CD14-positive monocyte (primary cell): ENCODE measurements around the gene GPR25. TPM values are rescaled to one million over a fixed set of nuclear protein-coding genes. Genes with fewer than 3 reads are reported as not detected.

Source experiments
- DNase-seq, 3 donors: peaks; one replicate each; pipeline ENCODE4 v3.0.0-alpha.2; 2011 to 2022
- H2AFZ ChIP-seq: 2 replicates; pipeline ENCODE4 v1.6.0; 2012; ENCODE audit warnings: mild to moderate bottlenecking, low read depth, low read length, inconsistent platforms; ENCODE audit not compliant: insufficient read depth, poor library complexity, severe bottlenecking
- H3K27ac ChIP-seq, 2 donors: 1 replicate in 1 of 2; 2 replicates in 1 of 2; pipeline ENCODE4 v1.5.1; 2012 to 2013; ENCODE audit warnings: low read length in 2 of 2, control low read depth in 1 of 2, inconsistent platforms in 1 of 2, low read depth in 1 of 2, mild to moderate bottlenecking in 1 of 2
- H3K27me3 ChIP-seq, 2 donors: one replicate each; pipeline versions ENCODE4 v1.6.0 to v1.6.1; 2011 to 2013; ENCODE audit warnings: low read length in 2 of 2; ENCODE audit not compliant: control insufficient read depth in 2 of 2, insufficient read depth in 2 of 2
- H3K36me3 ChIP-seq, 2 donors: replicated peaks in 1 of 2; 1 replicate in 1 of 2; 2 replicates in 1 of 2; pipeline versions ENCODE4 v1.5.1 to v1.6.1; 2012 to 2013; ENCODE audit warnings: low read length in 2 of 2, control low read depth in 1 of 2, inconsistent platforms in 1 of 2, mild to moderate bottlenecking in 1 of 2; ENCODE audit not compliant: insufficient read depth in 2 of 2, control insufficient read depth in 1 of 2
- H3K4me1 ChIP-seq, 2 donors: 1 replicate in 1 of 2; 2 replicates in 1 of 2; pipeline versions ENCODE4 v1.5.1 to v1.6.1; 2012 to 2013; ENCODE audit warnings: low read length in 2 of 2, control low read depth in 1 of 2, inconsistent platforms in 1 of 2, mild to moderate bottlenecking in 1 of 2, moderate library complexity in 1 of 2; ENCODE audit not compliant: insufficient read depth in 2 of 2, control insufficient read depth in 1 of 2
- H3K4me2 ChIP-seq: replicated peaks from 2 replicates; pipeline ENCODE3; 2012; ENCODE audit warnings: low read length, moderate library complexity, mild to moderate bottlenecking; ENCODE audit not compliant: poor library complexity, severe bottlenecking; ENCODE audit errors: extremely low read depth
- H3K4me3 ChIP-seq, 3 experiments: fragments of 200-600 bp in 1 of 3; sonication (generic) in 1 of 3; replicated peaks in 1 of 3; 1 replicate in 2 of 3; 2 replicates in 1 of 3; pipeline ENCODE4 v1.5.1; 2011 to 2013; ENCODE audit warnings: low read length in 3 of 3, mild to moderate bottlenecking in 3 of 3, control low read depth in 2 of 3, low read depth in 2 of 3, inconsistent platforms in 1 of 3, moderate library complexity in 1 of 3
- H3K79me2 ChIP-seq: 2 replicates; pipeline ENCODE4 v1.6.0; 2012; ENCODE audit warnings: mild to moderate bottlenecking, control low read depth, inconsistent platforms, low read length, moderate library complexity; ENCODE audit not compliant: insufficient read depth
- H3K9ac ChIP-seq: 2 replicates; pipeline ENCODE4 v1.6.0; 2017; ENCODE audit warnings: low read length, mild to moderate bottlenecking; ENCODE audit not compliant: insufficient read depth, poor library complexity, severe bottlenecking
- H3K9me3 ChIP-seq, 2 donors: replicated peaks in 1 of 2; 1 replicate in 1 of 2; 2 replicates in 1 of 2; pipeline versions ENCODE4 v1.5.1 to v1.6.1; 2012 to 2013; ENCODE audit warnings: low read length in 2 of 2, control low read depth in 1 of 2; ENCODE audit not compliant: control insufficient read depth in 1 of 2, insufficient read depth in 1 of 2
- H4K20me1 ChIP-seq: 2 replicates; pipeline ENCODE4 v1.6.0; 2012; ENCODE audit warnings: mild to moderate bottlenecking, low read length, control low read depth, moderate library complexity; ENCODE audit not compliant: insufficient read depth
- H3K27ac Mint-ChIP-seq, 7 donors: one replicate each; pipeline ENCODE4 v1.8.0; 2020; ENCODE audit warnings: mild to moderate bottlenecking in 7 of 7, mixed read lengths in 7 of 7, moderate library complexity in 6 of 7, inconsistent platforms in 2 of 7
- H3K27me3 Mint-ChIP-seq, 3 donors: one replicate each; pipeline ENCODE4 v1.8.0; 2021 to 2022; ENCODE audit warnings: low read depth in 3 of 3, mild to moderate bottlenecking in 3 of 3, mixed read lengths in 3 of 3, moderate library complexity in 3 of 3, inconsistent platforms in 1 of 3
- H3K36me3 Mint-ChIP-seq, 2 donors: one replicate each; pipeline ENCODE4 v1.8.0; 2020; ENCODE audit warnings: mixed read lengths in 2 of 2, inconsistent platforms in 1 of 2, mild to moderate bottlenecking in 1 of 2
- H3K4me1 Mint-ChIP-seq: one replicate; pipeline ENCODE4 v1.8.0; 2020; ENCODE audit warnings: mild to moderate bottlenecking, mixed read lengths
- H3K4me3 Mint-ChIP-seq, 2 donors: one replicate each; pipeline ENCODE4 v1.8.0; 2020; ENCODE audit warnings: mild to moderate bottlenecking in 2 of 2, mixed read lengths in 2 of 2, moderate library complexity in 1 of 2
- H3K9me3 Mint-ChIP-seq, 7 donors: one replicate each; pipeline ENCODE4 v1.8.0; 2020 to 2022; ENCODE audit warnings: mixed read lengths in 7 of 7, mild to moderate bottlenecking in 6 of 7, moderate library complexity in 6 of 7, inconsistent platforms in 2 of 7
- WGBS: methylation state at CpG from one replicate; pipeline ENCODE4 v1.1.5; 2013; ENCODE audit warnings: missing lambda C conversion rate; ENCODE audit not compliant: insufficient coverage; 5-methylcytosine and 5-hydroxymethylcytosine counted together
- intact Hi-C, 2 donors: fragments of 100-400 bp; cut with micrococcal nuclease; formaldehyde crosslinking; loops; one replicate each; pipeline versions ENCODE4 v1.15.0 to v1.15.1; 2023
- polyA plus RNA-seq, 3 donors: library from polyadenylated mRNA; depleted of rRNA in 1 of 3; unstranded in 2 of 3; stranded (reverse) in 1 of 3; fragments of 300-500 nt in 2 of 3; fragments of >200 nt in 1 of 3; fragmentation: Illumina TruSeq in 2 of 3; gene quantifications; 1 replicate in 2 of 3; 2 replicates in 1 of 3; pipeline ENCODE4 v1.2.3, GENCODE V29; 2012 to 2021
- TF ChIP-seq, protein P1 (sequence below): fragments of 200-600 bp; IDR thresholded peaks from one replicate; pipeline ENCODE4 v1.8.0; 2022; ENCODE audit warnings: antibody characterized with exemption, mild to moderate bottlenecking

Gene GPR25
- polyA plus RNA-seq, 3 donors: 0.13 TPM; not detected in 2

DNA sequence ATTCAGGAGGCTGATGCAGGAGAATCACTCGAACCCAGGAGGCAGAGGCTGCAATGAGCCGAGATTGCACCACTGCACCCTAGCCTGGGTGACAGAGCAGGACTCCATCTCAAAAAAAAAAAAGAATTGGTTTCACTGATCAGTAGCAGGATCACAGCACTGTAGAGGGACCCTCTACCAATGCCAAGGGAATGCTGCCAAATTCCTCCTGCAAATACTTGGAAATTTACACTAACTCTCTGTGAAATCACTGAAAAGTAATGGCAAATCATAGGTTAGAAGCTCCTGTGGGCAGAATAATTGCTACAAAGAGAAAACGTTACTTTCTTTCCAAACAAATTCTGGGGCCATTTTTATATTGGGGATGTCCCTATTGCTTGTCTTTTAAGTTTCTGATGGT, 6.7 kb upstream of the GPR25 start:
- H3K27ac Mint-ChIP-seq: no peak overlapping the region
- no peak overlapping the region for H3K4me3 ChIP-seq
- no peaks in the 10 kb centered on the region for H4K20me1 ChIP-seq
- no peak overlapping the region for H3K4me3 Mint-ChIP-seq
- no peaks in the 10 kb centered on the region for H3K27me3 ChIP-seq
- no peak overlapping the region for H3K4me2 ChIP-seq
- no peak for DNase-seq
- H3K4me1 ChIP-seq: no peaks in the 10 kb centered on the region
- no peak overlapping the region for H2AFZ ChIP-seq
- H3K9me3 Mint-ChIP-seq: no peaks in the 10 kb centered on the region
- H3K9me3 ChIP-seq: no peaks in the 10 kb centered on the region
- H3K27me3 Mint-ChIP-seq: peaks cover under 1 to 5% (median 4%) of the 10 kb centered on the region in 3 donors
- H3K9ac ChIP-seq: no peak overlapping the region
- TF ChIP-seq, protein P1, sequence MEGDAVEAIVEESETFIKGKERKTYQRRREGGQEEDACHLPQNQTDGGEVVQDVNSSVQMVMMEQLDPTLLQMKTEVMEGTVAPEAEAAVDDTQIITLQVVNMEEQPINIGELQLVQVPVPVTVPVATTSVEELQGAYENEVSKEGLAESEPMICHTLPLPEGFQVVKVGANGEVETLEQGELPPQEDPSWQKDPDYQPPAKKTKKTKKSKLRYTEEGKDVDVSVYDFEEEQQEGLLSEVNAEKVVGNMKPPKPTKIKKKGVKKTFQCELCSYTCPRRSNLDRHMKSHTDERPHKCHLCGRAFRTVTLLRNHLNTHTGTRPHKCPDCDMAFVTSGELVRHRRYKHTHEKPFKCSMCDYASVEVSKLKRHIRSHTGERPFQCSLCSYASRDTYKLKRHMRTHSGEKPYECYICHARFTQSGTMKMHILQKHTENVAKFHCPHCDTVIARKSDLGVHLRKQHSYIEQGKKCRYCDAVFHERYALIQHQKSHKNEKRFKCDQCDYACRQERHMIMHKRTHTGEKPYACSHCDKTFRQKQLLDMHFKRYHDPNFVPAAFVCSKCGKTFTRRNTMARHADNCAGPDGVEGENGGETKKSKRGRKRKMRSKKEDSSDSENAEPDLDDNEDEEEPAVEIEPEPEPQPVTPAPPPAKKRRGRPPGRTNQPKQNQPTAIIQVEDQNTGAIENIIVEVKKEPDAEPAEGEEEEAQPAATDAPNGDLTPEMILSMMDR: no peak
- WGBS: 100% methylated on average over 1 of the region's 3 CpGs
- H3K36me3 ChIP-seq: no peaks in the 10 kb centered on the region
- no peak overlapping the region for H3K27ac ChIP-seq
- intact Hi-C loops: no loop called here
- H3K36me3 Mint-ChIP-seq: no peaks in the 10 kb centered on the region
- no peaks in the 10 kb centered on the region for H3K79me2 ChIP-seq
- H3K4me1 Mint-ChIP-seq: peaks cover 18% of the 10 kb centered on the region

DNA sequence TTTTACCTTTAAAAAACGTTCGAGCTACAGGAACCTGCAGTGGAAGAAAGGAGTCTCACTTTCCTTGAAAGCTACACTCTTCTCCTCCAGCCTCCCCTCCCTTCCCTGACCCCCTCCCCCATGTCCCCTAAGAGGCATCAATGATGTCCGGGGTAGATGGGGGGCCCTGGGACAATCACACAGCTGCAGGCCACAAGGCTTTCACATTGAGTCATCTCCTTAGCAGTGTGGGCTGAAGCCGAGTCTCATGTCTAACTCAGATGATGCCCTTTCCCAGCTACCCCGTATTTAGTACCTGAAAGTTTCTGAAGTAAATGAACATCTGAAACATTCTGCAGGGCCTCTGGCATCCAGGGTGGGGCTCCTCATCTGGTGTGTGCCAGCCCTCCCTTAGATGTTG, 6.3 kb upstream of the GPR25 start:
- WGBS: 75% methylated on average over 3 of the region's 5 CpGs
- Histone ChIP-seq H3K27ac (no peak overlapping the region), H3K9ac (no peak overlapping the region), H2AFZ (no peak overlapping the region), H3K36me3 (no peaks in the 10 kb centered on the region), H3K4me2 (no peak overlapping the region), H3K4me1 (no peaks in the 10 kb centered on the region), H4K20me1 (no peaks in the 10 kb centered on the region), H3K79me2 (no peaks in the 10 kb centered on the region), H3K4me3 (no peak overlapping the region), H3K27me3 (peaks cover 0 to under 1% of the 10 kb centered on the region in 2 donors), H3K9me3 (no peaks in the 10 kb centered on the region)
- H3K4me1 Mint-ChIP-seq: peaks cover 21% of the 10 kb centered on the region
- TF ChIP-seq, protein P1: no peak
- H3K9me3 Mint-ChIP-seq: no peaks in the 10 kb centered on the region
- H3K27me3 Mint-ChIP-seq: peaks cover 3 to 5% (median 4%) of the 10 kb centered on the region in 3 donors
- no peak overlapping the region for H3K27ac Mint-ChIP-seq
- DNase-seq: no peak
- intact Hi-C loops: no loop called here
- H3K4me3 Mint-ChIP-seq: no peak overlapping the region
- H3K36me3 Mint-ChIP-seq: no peaks in the 10 kb centered on the region
